Smooth muscle cell (in vitro differentiated cells): ENCODE results near the gene ADCY3. TPM values are rescaled to one million over a fixed set of nuclear protein-coding genes. Genes with fewer than 3 reads are reported as not detected.

ENCODE experiments used
- DNase-seq: peaks from one replicate; lab custom pipeline; 2025; ENCODE audit not compliant: unreplicated experiment; lab: John Stamatoyannopoulos, UW
- H2AFZ ChIP-seq: fragments of 200-600 bp; sonication (generic); 2 replicates; pipeline ENCODE4 v1.6.0; 2016; ENCODE audit warnings: antibody characterized with exemption, low read depth, mild to moderate bottlenecking
- H3F3A ChIP-seq: fragments of 200-600 bp; sonication (generic); 2 replicates; pipeline ENCODE4 v1.6.0; 2017; ENCODE audit warnings: antibody characterized with exemption, low read depth
- H3K27ac ChIP-seq: fragments of 200-600 bp; sonication (generic); 2 replicates; pipeline ENCODE4 v1.5.1; 2016; ENCODE audit warnings: low read depth, mild to moderate bottlenecking
- H3K27me3 ChIP-seq: fragments of 200-600 bp; sonication (generic); 2 replicates; pipeline ENCODE4 v1.6.1; 2016; ENCODE audit warnings: low read depth, mild to moderate bottlenecking
- H3K36me3 ChIP-seq: fragments of 200-600 bp; sonication (generic); 2 replicates; pipeline ENCODE4 v1.5.1; 2016; ENCODE audit warnings: low read depth
- H3K4me1 ChIP-seq: fragments of 200-600 bp; sonication (generic); 2 replicates; pipeline ENCODE4 v1.5.1; 2016; ENCODE audit warnings: low read depth
- H3K4me2 ChIP-seq: fragments of 200-600 bp; sonication (generic); 2 replicates; pipeline ENCODE4 v1.6.0; 2016; ENCODE audit warnings: mild to moderate bottlenecking
- H3K4me3 ChIP-seq: fragments of 200-600 bp; sonication (generic); 2 replicates; pipeline ENCODE4 v1.5.1; 2016; ENCODE audit warnings: mild to moderate bottlenecking
- H3K79me2 ChIP-seq: fragments of 200-600 bp; sonication (generic); 2 replicates; pipeline ENCODE4 v1.6.0; 2016; ENCODE audit warnings: low read depth, mild to moderate bottlenecking
- H3K9ac ChIP-seq: fragments of 200-600 bp; sonication (generic); 2 replicates; pipeline ENCODE4 v1.6.0; 2016; ENCODE audit warnings: low read depth
- H3K9me3 ChIP-seq: fragments of 200-600 bp; sonication (generic); replicated peaks from 2 replicates; pipeline ENCODE4 v1.5.1; 2016; ENCODE audit warnings: low read depth
- H4K20me1 ChIP-seq: fragments of 200-600 bp; sonication (generic); 2 replicates; pipeline ENCODE4 v1.6.0; 2016; ENCODE audit warnings: low read depth
- CTCF ChIP-seq: fragments of 200-600 bp; sonication (generic); IDR thresholded peaks from 2 replicates; pipeline ENCODE4 v1.5.1; 2017; ENCODE audit warnings: borderline replicate concordance, mild to moderate bottlenecking, antibody characterized with exemption; ENCODE audit not compliant: insufficient read depth, poor library complexity, severe bottlenecking
- WGBS: methylation state at CpG from one replicate; pipeline ENCODE4 v1.1.7; 2016; ENCODE audit warnings: low lambda C conversion rate; 5-methylcytosine and 5-hydroxymethylcytosine counted together
- polyA plus RNA-seq: library from polyadenylated mRNA; unstranded; fragments of >200 nt; fragmentation: Nextera tagmentation; extraction: Ambion mirVana; gene quantifications from 2 replicates; pipeline ENCODE4 v1.2.1, GENCODE V29; 2016
- total RNA-seq: library from RNA; depleted of rRNA; stranded (reverse); fragments of >200 nt; gene quantifications from 2 replicates; pipeline ENCODE4 v1.2.3, GENCODE V29; 2014

Gene ADCY3
- total and polyA plus RNA-seq, 2 experiments from 2014 or later = 20.8 to 41.7 TPM

- Histone ChIP-seq H3K27me3 (no peaks in the 10 kb centered on the region), H4K20me1 (no peaks in the 10 kb centered on the region), H3K4me3 (no peak overlapping the region), H2AFZ (no peak overlapping the region), H3K9ac (no peak overlapping the region), H3K9me3 (no peaks in the 10 kb centered on the region), H3K4me2 (no peak overlapping the region), H3F3A (no peaks in the 10 kb centered on the region), H3K36me3 (no peaks in the 10 kb centered on the region), H3K79me2 (no peaks in the 10 kb centered on the region), H3K27ac (no peak overlapping the region), H3K4me1 (no peaks in the 10 kb centered on the region)
- no peak for TF ChIP-seq CTCF
- 100% methylated on average over 3 of the region's 3 CpGs for WGBS
- DNase-seq = no peak
These were observed 27.6 kb upstream of the ADCY3 start for GRCh38 chr2:24947561-24948157.

- Histone ChIP-seq H3K27me3 (no peaks in the 10 kb centered on the region), H3K4me1 (no peaks in the 10 kb centered on the region), H3K4me2 (no peak overlapping the region), H2AFZ (no peak overlapping the region), H3K4me3 (no peak overlapping the region), H3F3A (no peaks in the 10 kb centered on the region), H3K27ac (no peak overlapping the region), H4K20me1 (no peaks in the 10 kb centered on the region), H3K79me2 (no peaks in the 10 kb centered on the region), H3K9ac (no peak overlapping the region), H3K9me3 (no peaks in the 10 kb centered on the region), H3K36me3 (no peaks in the 10 kb centered on the region)
- DNase-seq = no peak
- TF ChIP-seq CTCF = no peak
- 82% methylated on average over 4 of the region's 4 CpGs for WGBS
These were observed 25.9 kb upstream of the ADCY3 start for GRCh38 chr2:24945907-24946306.

GRCh38 chr2:24943427-24944053, 23.5 kb upstream of the ADCY3 start:
- no peak overlapping the region for H3K4me3 ChIP-seq
- no peak for DNase-seq
- H3K79me2 ChIP-seq = no peaks in the 10 kb centered on the region
- H3K36me3 ChIP-seq = no peaks in the 10 kb centered on the region
- H4K20me1 ChIP-seq = no peaks in the 10 kb centered on the region
- H3F3A ChIP-seq = no peaks in the 10 kb centered on the region
- H2AFZ ChIP-seq = no peak overlapping the region
- H3K4me2 ChIP-seq = no peak overlapping the region
- 85% methylated on average over 7 of the region's 7 CpGs for WGBS
- no peaks in the 10 kb centered on the region for H3K4me1 ChIP-seq
- H3K9me3 ChIP-seq = no peaks in the 10 kb centered on the region
- no peak for TF ChIP-seq CTCF
- H3K27me3 ChIP-seq = no peaks in the 10 kb centered on the region
- no peak overlapping the region for H3K9ac ChIP-seq
- H3K27ac ChIP-seq = no peak overlapping the region

GRCh38 chr2:24939353-24939752, 19.3 kb upstream of the ADCY3 start:
- Histone ChIP-seq H3F3A (no peaks in the 10 kb centered on the region), H3K9ac (no peak overlapping the region), H3K9me3 (no peaks in the 10 kb centered on the region), H3K4me3 (no peak overlapping the region), H4K20me1 (no peaks in the 10 kb centered on the region), H3K27ac (no peak overlapping the region), H2AFZ (no peak overlapping the region), H3K27me3 (no peaks in the 10 kb centered on the region), H3K79me2 (no peaks in the 10 kb centered on the region), H3K4me1 (no peaks in the 10 kb centered on the region), H3K36me3 (no peaks in the 10 kb centered on the region), H3K4me2 (no peak overlapping the region)
- TF ChIP-seq CTCF = no peak
- 85% methylated on average over 6 of the region's 6 CpGs for WGBS
- no peak for DNase-seq
